Measurements from ENCODE around the gene RAPGEF4. TPM values are rescaled to one million over a fixed set of nuclear protein-coding genes. Genes with fewer than 3 reads are reported as not detected.

RAPGEF4 gene
- 10 to 100 TPM in 4 of 8 experiments, 1 to 10 TPM in 3, under 1 TPM in 1; 0.51 to 19.3 (median 7.4) TPM for total RNA-seq

DNA sequence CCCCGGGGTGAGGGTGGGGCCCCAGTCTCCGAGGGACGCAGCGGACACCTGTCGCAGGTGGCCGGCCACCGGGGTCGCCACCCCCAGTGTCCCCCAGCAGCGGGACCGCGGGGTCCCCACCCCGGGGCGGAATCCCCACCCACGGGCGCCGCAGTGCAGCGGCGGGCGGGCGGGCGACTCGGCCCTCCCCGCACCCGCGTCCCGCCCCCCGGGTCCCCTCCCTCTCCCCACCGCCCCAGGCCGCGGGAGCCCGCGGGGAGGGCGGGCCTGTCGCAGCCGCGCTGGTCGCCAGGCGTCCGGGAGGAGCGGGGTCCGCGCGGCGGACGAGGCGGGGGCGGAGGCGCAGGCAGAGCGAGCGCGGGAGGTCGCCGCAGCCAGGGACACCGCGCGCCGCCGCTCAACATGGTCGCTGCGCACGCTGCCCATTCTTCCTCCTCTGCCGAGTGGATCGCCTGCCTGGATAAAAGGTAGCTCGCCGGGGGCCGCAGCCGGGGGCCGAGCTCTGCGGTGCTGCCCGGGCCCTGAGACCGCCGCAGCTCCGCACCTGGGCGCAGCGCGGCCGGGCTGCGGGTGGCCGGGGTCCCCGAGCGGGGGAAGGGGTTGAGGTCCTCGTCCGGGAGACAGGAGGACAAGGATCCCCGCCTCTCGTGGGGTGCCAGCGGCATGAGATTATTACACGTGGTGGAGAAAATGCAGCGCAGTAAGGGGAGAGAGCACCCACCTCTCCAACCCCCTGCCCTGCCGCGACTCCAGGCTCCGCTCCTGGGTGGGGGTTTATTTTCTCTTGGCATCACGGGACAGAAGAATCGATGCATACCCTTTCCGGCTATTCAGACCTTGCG, at the start of gene RAPGEF4:
RAPGEF4 (plus strand) TSS at position 264 of the 842 bp plus-strand sequence; CDS start at position 403, 139 bp downstream.
- peak; percentile 15 to 91 (median 90) for ATAC-seq (replicated peaks in 6 of 8)
- in situ Hi-C loops (cut with MboI; ENCODE audit: low pct_unique_long_range_greater_than_20kb in 2 of 9, low sequenced_read_pairs in 9 of 9, unreplicated experiment in 9 of 9), result no loop called here
- Histone ChIP-seq H3K4me1 (replicated peaks in 1 of 2) (peaks cover 0 to 11% of the 10 kb centered on the region in 2 donors), H3K27ac (peak within 1 kb of the TSS; percentile 40 to 46), H3K4me3 (peak within 1 kb of the TSS; percentile 52 to 99 (median 94))
- 0 to 46% (median 0%) methylated on average over 1 to 5 of the region's 95 CpGs; no CpG with 5 or more reads in 4 of the 10 experiments for WGBS, 10 experiments

DNA sequence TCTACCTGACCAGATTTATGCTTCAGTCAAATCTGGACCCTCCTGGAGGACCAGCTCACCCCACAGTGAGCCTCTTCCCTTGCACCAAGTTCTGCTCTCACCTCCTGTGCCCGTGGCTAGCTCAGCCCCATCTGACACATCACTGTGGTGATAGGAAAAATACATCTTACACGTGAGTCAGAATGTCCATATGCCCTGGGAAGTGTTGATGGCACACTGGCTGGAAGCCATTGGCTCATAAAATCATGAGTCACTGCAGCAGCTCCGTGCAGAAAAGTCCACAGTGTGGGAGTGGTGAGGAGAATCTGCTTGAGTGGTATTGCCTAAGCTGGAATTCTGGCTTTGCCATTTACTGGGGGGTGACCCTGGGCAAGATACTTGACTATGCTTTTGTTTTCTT, 42.6 kb upstream of the RAPGEF4 start:
- no peak overlapping the region for H3K4me3 ChIP-seq
- 0 to 86% (median 28%) methylated on average over 1 to 2 of the region's 3 CpGs; no CpG with 5 or more reads in 5 of the 10 experiments for WGBS, 10 experiments
- in situ Hi-C loops (cut with MboI; ENCODE audit: low pct_unique_long_range_greater_than_20kb in 2 of 9, low sequenced_read_pairs in 9 of 9, unreplicated experiment in 9 of 9), result loop anchor here in 1 of 9 experiments (25.0 kb wide), 1 partner anchor 531 kb away; no protein-coding TSS in a partner anchor
- no peaks in the 10 kb centered on the region for H3K4me1 ChIP-seq (replicated peaks in 1 of 2)
- H3K27ac ChIP-seq, result no peak overlapping the region
- peak; percentile 74 to 99 (median 97) for ATAC-seq (replicated peaks in 6 of 8)

DNA sequence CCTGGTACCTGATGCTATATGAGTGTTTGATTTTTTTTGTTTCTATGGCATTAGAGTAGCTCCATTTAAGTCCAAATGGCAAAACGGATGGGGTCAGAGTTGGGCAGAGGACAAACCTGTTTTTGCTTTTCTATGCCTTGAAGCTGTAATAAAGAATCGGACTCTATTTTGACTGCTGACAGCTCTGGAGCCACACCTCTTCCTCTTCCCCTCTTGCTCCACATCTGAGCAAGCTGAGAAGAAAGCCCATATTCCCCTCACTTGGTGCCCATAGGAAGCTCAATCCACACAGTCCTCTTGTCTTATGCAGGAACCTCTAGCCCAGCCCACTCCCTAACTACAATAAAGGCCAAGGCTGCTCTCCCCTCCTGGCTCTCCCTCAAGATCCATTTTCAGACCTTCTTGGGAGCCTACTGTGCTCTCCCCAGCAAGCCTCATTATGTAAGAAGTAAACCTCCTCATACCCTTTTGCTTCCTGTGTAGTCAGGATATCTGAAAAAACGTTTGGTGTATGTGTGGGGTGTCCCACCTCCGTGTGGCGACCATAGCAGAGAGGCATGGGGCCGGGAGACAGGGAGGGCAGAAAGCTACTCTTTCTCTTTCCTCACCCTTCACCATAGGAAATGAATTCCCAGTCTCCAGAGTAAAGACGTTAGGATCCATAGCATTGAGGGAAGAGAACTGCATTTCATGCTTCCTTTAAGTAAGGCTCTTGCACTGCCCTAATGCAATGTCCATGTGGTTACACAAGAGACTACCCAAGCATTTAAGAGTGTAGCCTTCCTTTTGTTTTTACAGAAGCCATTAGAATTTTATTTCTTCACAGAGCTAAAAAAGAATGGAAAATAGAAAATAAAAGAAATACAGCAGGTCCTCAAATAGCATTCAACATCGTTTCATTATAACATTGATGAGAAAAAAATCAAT, 41.9 kb upstream of the RAPGEF4 start:
- ATAC-seq (replicated peaks in 6 of 8), result peak in 3 of 8 experiments; percentile 9 to 34 (median 30)
- in situ Hi-C loops (cut with MboI; ENCODE audit: low pct_unique_long_range_greater_than_20kb in 2 of 9, low sequenced_read_pairs in 9 of 9, unreplicated experiment in 9 of 9), result loop anchor here in 1 of 9 experiments (25.0 kb wide), 1 partner anchor 531 kb away; no protein-coding TSS in a partner anchor
- Histone ChIP-seq H3K4me3 (no peak overlapping the region), H3K4me1 (replicated peaks in 1 of 2) (no peaks in the 10 kb centered on the region), H3K27ac (no peak overlapping the region)
- 27 to 100% (median 85%) methylated on average over 1 to 8 of the region's 8 CpGs; no CpG with 5 or more reads in 1 of the 10 experiments for WGBS, 10 experiments

DNA sequence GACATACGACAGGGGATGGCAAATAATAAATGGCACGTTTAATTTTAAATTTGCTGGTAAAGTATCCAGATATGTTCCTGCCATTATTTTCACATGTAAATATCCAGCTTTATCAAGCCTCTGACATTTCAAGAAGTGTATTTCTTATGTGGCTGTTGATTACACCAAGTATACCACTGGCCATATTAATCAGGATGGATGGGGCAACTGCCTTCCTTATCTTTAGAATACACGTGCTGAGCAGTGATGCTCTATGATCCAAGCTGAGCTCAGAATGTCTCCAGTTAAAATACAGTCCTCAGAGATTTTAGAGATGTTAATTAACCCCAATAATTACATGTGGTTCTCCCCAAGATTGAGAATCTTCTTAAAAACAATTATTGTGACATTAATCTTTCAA, 38.3 kb upstream of the RAPGEF4 start:
- no peaks in the 10 kb centered on the region for H3K4me1 ChIP-seq (replicated peaks in 1 of 2)
- ATAC-seq (replicated peaks in 6 of 8), result no peak
- in situ Hi-C loops (cut with MboI; ENCODE audit: low pct_unique_long_range_greater_than_20kb in 2 of 9, low sequenced_read_pairs in 9 of 9, unreplicated experiment in 9 of 9), result loop anchor here in 1 of 9 experiments (25.0 kb wide), 1 partner anchor 535 kb away; no protein-coding TSS in a partner anchor
- WGBS, 10 experiments, result 31 to 100% (median 93%) methylated on average over 1 to 3 of the region's 3 CpGs; no CpG with 5 or more reads in 1 of the 10 experiments
- H3K4me3 ChIP-seq, result no peak overlapping the region
- H3K27ac ChIP-seq, result no peak overlapping the region

DNA sequence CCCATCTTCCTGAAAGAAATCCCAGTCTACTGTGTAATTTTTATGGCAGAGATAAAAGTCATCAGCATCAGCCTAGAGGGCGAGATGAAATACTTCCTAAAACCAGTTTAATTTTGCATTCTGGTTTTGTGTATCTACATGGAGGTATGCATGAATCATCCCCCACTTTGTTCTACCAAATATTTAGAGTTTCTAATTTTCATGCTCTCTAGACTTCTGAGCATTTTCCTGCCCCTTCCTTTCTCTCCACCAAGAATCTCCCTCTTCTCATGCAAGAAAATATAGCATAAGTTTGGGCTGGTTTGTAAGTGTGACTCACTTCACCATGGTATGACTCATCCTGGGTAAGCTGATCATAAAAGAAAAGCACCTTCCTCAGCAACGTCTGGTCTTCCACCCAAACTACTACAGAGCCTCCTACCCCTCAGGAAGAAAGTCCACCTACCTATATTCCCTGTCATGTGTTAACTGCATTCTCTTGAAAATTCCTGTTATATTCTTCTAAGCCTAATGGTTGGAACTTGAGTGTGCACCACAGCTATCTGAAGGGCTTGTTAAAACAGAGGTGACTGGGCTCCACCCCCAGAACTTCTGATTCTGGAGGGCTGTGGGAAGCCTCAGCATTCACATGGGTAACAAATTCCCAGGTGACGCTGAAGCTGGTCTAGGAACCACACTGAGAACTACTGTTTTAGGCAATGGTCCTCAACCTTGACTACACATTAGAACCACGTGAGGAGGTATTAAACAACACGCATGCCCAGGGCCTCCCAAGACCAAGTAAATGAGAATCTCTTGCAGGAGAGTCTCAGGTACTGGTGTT, 37.4 kb upstream of the RAPGEF4 start:
- WGBS, 10 experiments, result 0 to 94% (median 61%) methylated on average over 1 to 4 of the region's 5 CpGs; no CpG with 5 or more reads in 1 of the 10 experiments
- in situ Hi-C loops (cut with MboI; ENCODE audit: low pct_unique_long_range_greater_than_20kb in 2 of 9, low sequenced_read_pairs in 9 of 9, unreplicated experiment in 9 of 9), result loop anchor here in 1 of 9 experiments (25.0 kb wide), 1 partner anchor 536 kb away; no protein-coding TSS in a partner anchor
- H3K27ac ChIP-seq, result no peak overlapping the region
- H3K4me3 ChIP-seq, result no peak overlapping the region
- no peaks in the 10 kb centered on the region for H3K4me1 ChIP-seq (replicated peaks in 1 of 2)
- peak; percentile 18 to 79 (median 62) for ATAC-seq (replicated peaks in 6 of 8)

DNA sequence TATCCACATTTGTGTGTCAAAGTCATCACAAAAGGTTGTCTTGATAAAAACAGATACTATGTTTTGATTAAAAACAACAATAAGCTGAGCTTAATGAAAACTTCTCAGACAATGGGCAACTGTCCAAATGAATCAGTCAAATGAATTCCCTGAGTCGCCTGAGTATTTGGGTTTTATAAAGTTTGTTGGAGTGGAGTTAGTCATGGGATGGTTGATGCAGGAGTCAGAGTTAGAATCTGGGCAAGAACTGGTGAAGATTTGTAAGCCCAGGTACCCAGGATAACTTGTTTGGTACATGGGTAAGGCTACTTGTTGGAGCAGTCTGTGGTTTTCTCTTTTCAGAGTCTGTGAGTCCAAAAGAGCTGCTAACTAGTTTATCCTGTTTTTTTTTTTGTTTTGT, 34.4 kb upstream of the RAPGEF4 start:
- 0 to 100% (median 20%) methylated on average over 1 of the region's 1 CpG; no CpG with 5 or more reads in 3 of the 10 experiments for WGBS, 10 experiments
- in situ Hi-C loops (cut with MboI; ENCODE audit: low pct_unique_long_range_greater_than_20kb in 2 of 9, low sequenced_read_pairs in 9 of 9, unreplicated experiment in 9 of 9), result loop anchor here in 1 of 9 experiments (10.0 kb wide), 1 partner anchor 96 kb away; no protein-coding TSS in a partner anchor
- H3K4me1 ChIP-seq (replicated peaks in 1 of 2), result no peaks in the 10 kb centered on the region
- H3K27ac ChIP-seq, result no peak overlapping the region
- ATAC-seq (replicated peaks in 6 of 8), result no peak
- H3K4me3 ChIP-seq, result no peak overlapping the region

DNA sequence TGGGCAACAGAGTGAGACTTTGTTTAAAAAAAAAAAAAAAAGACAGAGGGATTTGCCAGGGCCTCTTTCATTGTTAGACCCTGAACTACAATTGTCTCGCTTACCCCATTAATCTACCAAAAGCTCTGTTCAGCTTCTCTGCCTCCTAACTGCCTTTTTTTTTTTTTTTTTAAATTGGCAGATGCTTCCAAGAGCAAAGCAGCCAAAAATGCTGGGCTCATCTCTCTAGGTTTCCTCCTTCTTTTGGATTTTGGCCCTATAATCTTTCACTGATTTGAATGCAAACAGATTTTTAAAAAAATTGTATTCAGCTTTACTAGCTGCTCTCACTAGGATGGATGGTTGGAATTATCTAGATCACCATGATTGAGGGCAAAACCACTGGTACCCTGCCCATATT, 33.2 kb upstream of the RAPGEF4 start:
- 17 to 100% (median 92%) methylated on average over 1 of the region's 1 CpG; no CpG with 5 or more reads in 4 of the 10 experiments for WGBS, 10 experiments
- H3K4me3 ChIP-seq, result no peak overlapping the region
- no peaks in the 10 kb centered on the region for H3K4me1 ChIP-seq (replicated peaks in 1 of 2)
- in situ Hi-C loops (cut with MboI; ENCODE audit: low pct_unique_long_range_greater_than_20kb in 2 of 9, low sequenced_read_pairs in 9 of 9, unreplicated experiment in 9 of 9), result loop anchor here in 1 of 9 experiments (10.0 kb wide), 1 partner anchor 98 kb away; no protein-coding TSS in a partner anchor
- H3K27ac ChIP-seq, result no peak overlapping the region
- no peak for ATAC-seq (replicated peaks in 6 of 8)

DNA sequence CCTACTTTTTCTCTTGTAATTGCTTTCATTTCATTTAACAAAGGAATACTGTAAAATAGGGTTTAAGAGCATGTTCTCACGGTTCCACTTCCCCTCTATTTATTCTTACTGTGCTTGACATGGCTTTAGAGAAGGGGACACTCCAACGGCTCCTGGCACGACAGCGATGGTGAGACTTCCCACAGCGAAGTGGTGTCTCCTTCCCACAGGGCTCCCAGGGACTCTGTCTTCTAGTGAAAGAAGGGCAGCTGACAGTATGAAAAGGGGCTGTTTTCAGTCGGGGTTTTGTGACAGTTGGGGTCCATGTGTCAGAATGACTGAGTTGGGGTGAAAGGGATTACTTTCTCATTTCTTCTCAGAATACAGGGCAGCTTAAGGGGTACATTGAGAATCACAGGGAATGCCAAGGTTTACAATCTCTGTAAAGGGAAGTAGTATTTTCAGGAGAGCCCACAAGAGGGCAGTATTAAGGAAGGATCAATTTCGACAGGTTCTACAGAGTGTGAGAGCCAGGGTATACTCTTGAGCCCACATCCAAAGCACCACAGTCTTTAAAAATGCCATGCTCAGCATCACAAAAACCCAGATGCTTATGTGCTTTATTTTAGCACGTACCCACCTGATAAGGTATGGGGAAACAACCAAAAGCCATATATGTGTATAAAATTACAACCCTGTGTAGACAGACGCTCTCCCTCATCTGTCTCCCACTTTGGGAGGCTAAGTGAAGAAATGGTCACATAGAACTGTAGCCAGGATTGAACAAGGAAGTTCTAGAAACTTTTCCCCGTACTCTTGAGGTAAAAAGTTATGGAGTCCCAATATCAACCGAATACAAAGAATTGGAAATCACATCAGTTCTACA, 31.3 kb upstream of the RAPGEF4 start:
- no peaks in the 10 kb centered on the region for H3K4me1 ChIP-seq (replicated peaks in 1 of 2)
- H3K4me3 ChIP-seq, result no peak overlapping the region
- WGBS, 10 experiments, result 58 to 90% (median 74%) methylated on average over 2 to 9 of the region's 11 CpGs; no CpG with 5 or more reads in 1 of the 10 experiments
- no peak overlapping the region for H3K27ac ChIP-seq
- peak in 4 of 8 experiments; percentile 54 to 87 (median 73) for ATAC-seq (replicated peaks in 6 of 8)
- in situ Hi-C loops (cut with MboI; ENCODE audit: low pct_unique_long_range_greater_than_20kb in 2 of 9, low sequenced_read_pairs in 9 of 9, unreplicated experiment in 9 of 9), result loop anchor here in 1 of 9 experiments (10.0 kb wide), 1 partner anchor 100 kb away; no protein-coding TSS in a partner anchor

DNA sequence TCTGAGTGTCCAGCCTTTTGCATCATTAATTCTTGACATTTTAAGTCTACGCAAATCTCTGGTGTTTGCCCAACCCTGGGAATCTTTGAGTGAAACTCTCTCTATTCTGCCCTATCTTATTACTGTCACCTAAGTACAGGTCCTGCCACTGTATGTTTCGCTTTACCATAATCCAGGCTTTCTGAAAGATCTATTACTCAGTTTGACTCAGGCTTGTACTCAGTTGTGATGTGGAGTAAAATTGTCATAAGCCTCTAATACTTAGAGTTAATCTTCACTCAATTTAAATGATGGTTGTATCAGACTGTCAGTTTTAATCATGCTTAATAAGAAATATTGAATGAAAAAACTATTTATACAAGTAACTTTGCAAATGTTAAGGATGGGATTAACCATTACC, 30.3 kb upstream of the RAPGEF4 start:
- ATAC-seq (replicated peaks in 6 of 8), result no peak
- in situ Hi-C loops (cut with MboI; ENCODE audit: low pct_unique_long_range_greater_than_20kb in 2 of 9, low sequenced_read_pairs in 9 of 9, unreplicated experiment in 9 of 9), result loop anchor here in 1 of 9 experiments (10.0 kb wide), 1 partner anchor 101 kb away; no protein-coding TSS in a partner anchor
- 83 to 100% (median 95%) methylated on average over 1 to 2 of the region's 2 CpGs; no CpG with 5 or more reads in 2 of the 10 experiments for WGBS, 10 experiments

DNA sequence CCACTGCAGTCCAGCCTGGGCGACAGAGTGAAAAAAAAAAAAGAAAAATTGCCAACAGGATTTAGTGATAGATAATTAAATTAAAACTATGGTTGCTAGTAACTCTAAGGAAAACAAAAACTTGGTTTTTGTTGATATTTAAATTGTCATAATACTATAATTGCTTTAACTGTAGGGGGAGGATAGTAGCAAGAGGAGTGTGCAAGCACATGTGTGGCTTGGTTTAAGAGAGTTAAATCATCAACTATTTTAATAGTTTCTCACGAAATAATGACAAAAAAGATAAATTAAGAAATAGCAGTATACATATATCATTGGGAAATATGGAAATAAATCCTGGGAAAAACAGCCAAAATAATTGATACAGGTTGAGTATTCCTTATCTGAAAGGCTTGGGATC, 27.4 kb upstream of the RAPGEF4 start:
- 18 to 91% (median 70%) methylated on average over 1 to 2 of the region's 2 CpGs for WGBS, 10 experiments
- no peak overlapping the region for H3K4me3 ChIP-seq
- in situ Hi-C loops (cut with MboI; ENCODE audit: low pct_unique_long_range_greater_than_20kb in 2 of 9, low sequenced_read_pairs in 9 of 9, unreplicated experiment in 9 of 9), result loop anchor here in 1 of 9 experiments (10.0 kb wide), 1 partner anchor 103 kb away; no protein-coding TSS in a partner anchor
- no peak overlapping the region for H3K27ac ChIP-seq
- no peaks in the 10 kb centered on the region for H3K4me1 ChIP-seq (replicated peaks in 1 of 2)
- ATAC-seq (replicated peaks in 6 of 8), result no peak

More for the DNA sequence above, 30.3 kb upstream of the RAPGEF4 start:
- Histone ChIP-seq H3K4me1 (replicated peaks in 1 of 2) (no peaks in the 10 kb centered on the region), H3K27ac (no peak overlapping the region), H3K4me3 (no peak overlapping the region)

Measured in motor neuron (in vitro differentiated cells).